Peyer's patch (tissue), 4 donors: Measurements from ENCODE around the gene PDZD2.

Experiments
- POLR2A ChIP-seq, 2 donors: fragments of 450-650 bp; IDR thresholded peaks; one replicate each; pipeline ENCODE4 v1.5.1; 2017; ENCODE audit warnings: antibody characterized with exemption in 2 of 2, mild to moderate bottlenecking in 2 of 2, moderate library complexity in 2 of 2
- TF ChIP-seq, protein P1 (sequence below), 6 experiments: fragments of 450-650 bp in 4 of 6; fragments of 200-600 bp in 2 of 6; sonication (generic) in 1 of 6; IDR thresholded peaks; one replicate each; pipeline ENCODE4 v1.5.1; 2017 to 2019; ENCODE audit warnings: antibody characterized with exemption in 6 of 6, mild to moderate bottlenecking in 3 of 6, moderate library complexity in 1 of 6

DNA sequence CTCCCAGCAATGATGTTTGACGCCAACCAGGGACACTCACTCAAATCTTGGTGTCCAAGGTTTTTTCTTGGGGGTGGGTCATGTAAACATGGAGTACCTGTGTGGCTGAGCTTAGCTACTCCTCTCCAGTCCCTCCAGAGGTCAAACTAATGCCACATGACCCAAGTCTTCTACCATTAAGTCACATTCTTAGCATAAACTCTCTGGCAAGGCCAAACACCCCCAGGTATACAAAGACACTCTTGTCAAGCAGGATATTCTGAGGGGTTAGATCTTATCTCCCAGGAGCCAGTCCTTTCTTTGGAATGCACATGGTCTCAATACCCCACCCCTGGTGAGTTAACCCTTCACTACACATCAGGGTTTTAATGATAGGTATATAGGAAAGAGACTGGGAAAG is 161.4 kb downstream of the PDZD2 start:
- TF ChIP-seq POLR2A (IDR thresholded peaks at IDR 0.05): no peak
- TF ChIP-seq, protein P1, sequence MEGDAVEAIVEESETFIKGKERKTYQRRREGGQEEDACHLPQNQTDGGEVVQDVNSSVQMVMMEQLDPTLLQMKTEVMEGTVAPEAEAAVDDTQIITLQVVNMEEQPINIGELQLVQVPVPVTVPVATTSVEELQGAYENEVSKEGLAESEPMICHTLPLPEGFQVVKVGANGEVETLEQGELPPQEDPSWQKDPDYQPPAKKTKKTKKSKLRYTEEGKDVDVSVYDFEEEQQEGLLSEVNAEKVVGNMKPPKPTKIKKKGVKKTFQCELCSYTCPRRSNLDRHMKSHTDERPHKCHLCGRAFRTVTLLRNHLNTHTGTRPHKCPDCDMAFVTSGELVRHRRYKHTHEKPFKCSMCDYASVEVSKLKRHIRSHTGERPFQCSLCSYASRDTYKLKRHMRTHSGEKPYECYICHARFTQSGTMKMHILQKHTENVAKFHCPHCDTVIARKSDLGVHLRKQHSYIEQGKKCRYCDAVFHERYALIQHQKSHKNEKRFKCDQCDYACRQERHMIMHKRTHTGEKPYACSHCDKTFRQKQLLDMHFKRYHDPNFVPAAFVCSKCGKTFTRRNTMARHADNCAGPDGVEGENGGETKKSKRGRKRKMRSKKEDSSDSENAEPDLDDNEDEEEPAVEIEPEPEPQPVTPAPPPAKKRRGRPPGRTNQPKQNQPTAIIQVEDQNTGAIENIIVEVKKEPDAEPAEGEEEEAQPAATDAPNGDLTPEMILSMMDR (IDR thresholded peaks at IDR 0.05): no peak
